ENCODE data around the gene GPD1. TPM values are rescaled to one million over a fixed set of nuclear protein-coding genes. Genes with fewer than 3 reads are reported as not detected.
A peak's percentile ranks its signal among the peaks of the same experiment; 100 is the strongest.

GPD1 gene
- total RNA-seq, 1 donor, result not detected

GRCh38 chr12:50123203-50123602, 19.4 kb downstream of the GPD1 start:
- Histone ChIP-seq H4K20me1 (ENCODE audit: insufficient read depth, low read length) (peaks cover 8% of the 10 kb centered on the region), H3K36me3 (ENCODE audit: insufficient read depth, low read length) (peaks cover 21% of the 10 kb centered on the region), H3K4me2 (ENCODE audit: insufficient read depth, low read length) (no peak overlapping the region), H3K4me3 (ENCODE audit: insufficient read depth, low read length) (no peak overlapping the region), H3K9me3 (ENCODE audit: low read depth, low read length) (no peaks in the 10 kb centered on the region), H3K4me1 (ENCODE audit: insufficient read depth, low read length) (no peaks in the 10 kb centered on the region), H3K79me2 (ENCODE audit: insufficient read depth, low read length) (peaks cover 30% of the 10 kb centered on the region), H3K27me3 (ENCODE audit: insufficient read depth, low read length) (no peaks in the 10 kb centered on the region), H2AFZ (ENCODE audit: low read length) (no peak overlapping the region), H3K27ac (ENCODE audit: low read depth, low read length) (no peak overlapping the region)
- no peak for TF ChIP-seq CTCF (IDR thresholded peaks at IDR 0.05; ENCODE audit: extremely low read depth, low read depth, low read length)
- DNase-seq (ENCODE audit: insufficient read length, low spot score, missing footprints), result no peak

- Histone ChIP-seq H3K9me3 (ENCODE audit: low read depth, low read length) (no peaks in the 10 kb centered on the region), H3K4me3 (ENCODE audit: insufficient read depth, low read length) (no peak overlapping the region), H3K4me1 (ENCODE audit: insufficient read depth, low read length) (no peaks in the 10 kb centered on the region), H3K79me2 (ENCODE audit: insufficient read depth, low read length) (no peaks in the 10 kb centered on the region), H3K4me2 (ENCODE audit: insufficient read depth, low read length) (no peak overlapping the region), H2AFZ (ENCODE audit: low read length) (no peak overlapping the region), H3K27me3 (ENCODE audit: insufficient read depth, low read length) (no peaks in the 10 kb centered on the region), H3K27ac (ENCODE audit: low read depth, low read length) (no peak overlapping the region), H4K20me1 (ENCODE audit: insufficient read depth, low read length) (peaks cover 4% of the 10 kb centered on the region), H3K36me3 (ENCODE audit: insufficient read depth, low read length) (peaks cover 44% of the 10 kb centered on the region)
- no peak for DNase-seq (ENCODE audit: insufficient read length, low spot score, missing footprints)
- TF ChIP-seq CTCF (IDR thresholded peaks at IDR 0.05; ENCODE audit: extremely low read depth, low read depth, low read length), result no peak
These were observed 23.7 kb downstream of the GPD1 start for GRCh38 chr12:50127546-50127945.

- no peak overlapping the region for H2AFZ ChIP-seq (ENCODE audit: low read length)
- TF ChIP-seq CTCF (IDR thresholded peaks at IDR 0.05; ENCODE audit: extremely low read depth, low read depth, low read length), result no peak
- no peaks in the 10 kb centered on the region for H3K4me1 ChIP-seq (ENCODE audit: insufficient read depth, low read length)
- no peaks in the 10 kb centered on the region for H3K27me3 ChIP-seq (ENCODE audit: insufficient read depth, low read length)
- peaks cover 59% of the 10 kb centered on the region for H3K36me3 ChIP-seq (ENCODE audit: insufficient read depth, low read length)
- H3K79me2 ChIP-seq (ENCODE audit: insufficient read depth, low read length), result peaks cover 7% of the 10 kb centered on the region
- DNase-seq (ENCODE audit: insufficient read length, low spot score, missing footprints), result no peak
- H3K4me2 ChIP-seq (ENCODE audit: insufficient read depth, low read length), result no peak overlapping the region
- no peak overlapping the region for H3K27ac ChIP-seq (ENCODE audit: low read depth, low read length)
- no peak overlapping the region for H3K4me3 ChIP-seq (ENCODE audit: insufficient read depth, low read length)
- H3K9me3 ChIP-seq (ENCODE audit: low read depth, low read length), result no peaks in the 10 kb centered on the region
- no peaks in the 10 kb centered on the region for H4K20me1 ChIP-seq (ENCODE audit: insufficient read depth, low read length)
These were observed 25.5 kb downstream of the GPD1 start for GRCh38 chr12:50129290-50129689.

GRCh38 chr12:50132505-50133135, 28.8 kb downstream of the GPD1 start:
- peaks cover 8% of the 10 kb centered on the region for H3K4me1 ChIP-seq (ENCODE audit: insufficient read depth, low read length)
- peaks cover 62% of the 10 kb centered on the region for H3K36me3 ChIP-seq (ENCODE audit: insufficient read depth, low read length)

More at GRCh38 chr12:50132505-50133135, 28.8 kb downstream of the GPD1 start:
- no peak for DNase-seq (ENCODE audit: insufficient read length, low spot score, missing footprints)
- Histone ChIP-seq H3K4me3 (ENCODE audit: insufficient read depth, low read length) (no peak overlapping the region), H3K27me3 (ENCODE audit: insufficient read depth, low read length) (no peaks in the 10 kb centered on the region), H3K79me2 (ENCODE audit: insufficient read depth, low read length) (peaks cover 7% of the 10 kb centered on the region), H3K27ac (ENCODE audit: low read depth, low read length) (no peak overlapping the region), H2AFZ (ENCODE audit: low read length) (no peak overlapping the region), H3K4me2 (ENCODE audit: insufficient read depth, low read length) (no peak overlapping the region), H3K9me3 (ENCODE audit: low read depth, low read length) (no peaks in the 10 kb centered on the region), H4K20me1 (ENCODE audit: insufficient read depth, low read length) (no peaks in the 10 kb centered on the region)
- TF ChIP-seq CTCF (IDR thresholded peaks at IDR 0.05; ENCODE audit: extremely low read depth, low read depth, low read length), result peak; percentile 60

Data from osteoblast (primary cell).